Gastroesophageal sphincter (tissue), 3 donors: ENCODE measurements around the gene MACIR.

Experiments
- EP300 ChIP-seq: sonication (generic); formaldehyde crosslinking; IDR thresholded peaks from one replicate; pipeline ENCODE4 v1.6.1; 2017; ENCODE audit warnings: antibody characterized with exemption, mild to moderate bottlenecking
- POLR2A ChIP-seq, 2 donors: fragments of 450-650 bp; IDR thresholded peaks; one replicate each; pipeline ENCODE4 v1.6.1; 2017; ENCODE audit warnings: antibody characterized with exemption in 2 of 2, mild to moderate bottlenecking in 2 of 2, moderate library complexity in 1 of 2
- POLR2AphosphoS5 ChIP-seq: sonication (generic); formaldehyde crosslinking; IDR thresholded peaks from one replicate; pipeline ENCODE4 v1.6.1; 2017; ENCODE audit warnings: antibody characterized with exemption
- TF ChIP-seq, protein P1 (sequence below), 4 experiments: fragments of 200-600 bp in 2 of 4; fragments of 450-650 bp in 2 of 4; sonication (generic) in 1 of 4; IDR thresholded peaks; one replicate each; pipeline ENCODE4 v1.5.1; 2017 to 2019; ENCODE audit warnings: antibody characterized with exemption in 4 of 4, mild to moderate bottlenecking in 2 of 4, moderate library complexity in 2 of 4

DNA sequence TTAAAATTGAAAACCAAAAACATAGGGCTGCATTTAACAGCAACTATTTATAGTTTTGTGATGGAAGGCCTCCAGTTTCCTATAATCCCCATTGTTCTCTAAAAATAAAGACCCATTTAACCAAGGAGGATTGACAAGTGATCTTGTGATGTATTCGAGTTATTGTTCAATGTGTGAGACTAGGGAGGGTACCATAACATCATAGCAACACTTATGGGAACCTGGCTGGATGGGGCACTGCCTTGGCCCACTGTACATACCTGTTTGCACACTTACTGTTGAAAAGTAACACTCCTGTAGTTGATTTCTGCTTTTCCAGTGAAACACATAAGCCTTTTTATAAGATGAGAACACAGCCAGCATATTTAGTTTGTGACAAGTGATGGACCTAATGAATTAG, 32.3 kb downstream of the MACIR start:
- TF ChIP-seq, protein P1, sequence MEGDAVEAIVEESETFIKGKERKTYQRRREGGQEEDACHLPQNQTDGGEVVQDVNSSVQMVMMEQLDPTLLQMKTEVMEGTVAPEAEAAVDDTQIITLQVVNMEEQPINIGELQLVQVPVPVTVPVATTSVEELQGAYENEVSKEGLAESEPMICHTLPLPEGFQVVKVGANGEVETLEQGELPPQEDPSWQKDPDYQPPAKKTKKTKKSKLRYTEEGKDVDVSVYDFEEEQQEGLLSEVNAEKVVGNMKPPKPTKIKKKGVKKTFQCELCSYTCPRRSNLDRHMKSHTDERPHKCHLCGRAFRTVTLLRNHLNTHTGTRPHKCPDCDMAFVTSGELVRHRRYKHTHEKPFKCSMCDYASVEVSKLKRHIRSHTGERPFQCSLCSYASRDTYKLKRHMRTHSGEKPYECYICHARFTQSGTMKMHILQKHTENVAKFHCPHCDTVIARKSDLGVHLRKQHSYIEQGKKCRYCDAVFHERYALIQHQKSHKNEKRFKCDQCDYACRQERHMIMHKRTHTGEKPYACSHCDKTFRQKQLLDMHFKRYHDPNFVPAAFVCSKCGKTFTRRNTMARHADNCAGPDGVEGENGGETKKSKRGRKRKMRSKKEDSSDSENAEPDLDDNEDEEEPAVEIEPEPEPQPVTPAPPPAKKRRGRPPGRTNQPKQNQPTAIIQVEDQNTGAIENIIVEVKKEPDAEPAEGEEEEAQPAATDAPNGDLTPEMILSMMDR (IDR thresholded peaks at IDR 0.05), result no peak
- TF ChIP-seq EP300 (no peak), POLR2A (IDR thresholded peaks at IDR 0.05) (no peak), POLR2AphosphoS5 (no peak)
